H9 (cell line): ENCODE results near the gene ARHGEF9. TPM values are rescaled to one million over a fixed set of nuclear protein-coding genes. Genes with fewer than 3 reads are reported as not detected.

Experiments used
- DNase-seq: peaks from one replicate; pipeline ENCODE4 v3.0.0-alpha.2; 2017
- H2AFZ ChIP-seq: one replicate; pipeline ENCODE4 v1.6.1; 2013; ENCODE audit warnings: mild to moderate bottlenecking, low read length, control low read depth, moderate library complexity
- H2AK5ac ChIP-seq: 2 replicates; pipeline ENCODE4 v1.6.1; 2013; ENCODE audit warnings: low read length, control low read depth, mixed read lengths; ENCODE audit not compliant: insufficient read length
- H2BK120ac ChIP-seq: one replicate; pipeline ENCODE4 v1.6.1; 2013; ENCODE audit warnings: low read depth, mild to moderate bottlenecking, low read length, control low read depth, inconsistent platforms; ENCODE audit not compliant: poor library complexity, severe bottlenecking
- H2BK12ac ChIP-seq: 2 replicates; pipeline ENCODE4 v1.6.1; 2013; ENCODE audit warnings: low read length, control low read depth, mixed read lengths, low read depth; ENCODE audit not compliant: insufficient read length
- H2BK15ac ChIP-seq: 2 replicates; pipeline ENCODE4 v1.6.1; 2013; ENCODE audit warnings: low read depth, low read length, control low read depth
- H2BK20ac ChIP-seq: one replicate; pipeline ENCODE4 v1.6.1; 2013; ENCODE audit warnings: low read depth, mild to moderate bottlenecking, low read length, control low read depth, inconsistent platforms; ENCODE audit not compliant: poor library complexity, severe bottlenecking
- H2BK5ac ChIP-seq: 2 replicates; pipeline ENCODE4 v1.6.1; 2013; ENCODE audit warnings: low read length, control low read depth, mixed read lengths; ENCODE audit not compliant: insufficient read length
- H3K14ac ChIP-seq: 2 replicates; pipeline ENCODE4 v1.6.1; 2013; ENCODE audit warnings: low read length, control low read depth; ENCODE audit not compliant: insufficient read depth
- H3K18ac ChIP-seq: 2 replicates; pipeline ENCODE4 v1.6.1; 2013; ENCODE audit warnings: low read depth, mild to moderate bottlenecking, mixed read lengths, low read length, control low read depth; ENCODE audit not compliant: insufficient read length
- H3K23ac ChIP-seq: 2 replicates; pipeline ENCODE4 v1.6.1; 2013; ENCODE audit warnings: low read length, control low read depth, mixed read lengths, low read depth; ENCODE audit not compliant: insufficient read length
- H3K23me2 ChIP-seq: 2 replicates; pipeline ENCODE4 v1.6.1; 2013; ENCODE audit warnings: low read depth, mild to moderate bottlenecking, mixed read lengths, low read length, control low read depth; ENCODE audit not compliant: insufficient read length, poor library complexity, severe bottlenecking
- H3K27ac ChIP-seq: 2 replicates; pipeline ENCODE4 v1.5.1; 2013; ENCODE audit warnings: low read length, control low read depth, mixed read lengths, low read depth; ENCODE audit not compliant: insufficient read length
- H3K27me3 ChIP-seq: 2 replicates; pipeline ENCODE4 v1.6.1; 2013; ENCODE audit warnings: low read length, control low read depth, inconsistent platforms; ENCODE audit not compliant: insufficient read depth
- H3K4ac ChIP-seq: 2 replicates; pipeline ENCODE4 v1.6.1; 2013; ENCODE audit warnings: low read depth, mild to moderate bottlenecking, control low read depth, inconsistent platforms, low read length, moderate library complexity
- H3K4me1 ChIP-seq: 2 replicates; pipeline ENCODE4 v1.6.1; 2013; ENCODE audit warnings: low read length, control low read depth, inconsistent platforms; ENCODE audit not compliant: insufficient read depth
- H3K4me2 ChIP-seq: 2 replicates; pipeline ENCODE4 v1.6.1; 2013; ENCODE audit warnings: low read length, control low read depth, mixed read lengths; ENCODE audit not compliant: insufficient read length, insufficient read depth
- H3K56ac ChIP-seq: 2 replicates; pipeline ENCODE4 v1.6.1; 2013; ENCODE audit warnings: low read depth, mild to moderate bottlenecking, mixed read lengths, low read length, control low read depth; ENCODE audit not compliant: insufficient read length
- H3K79me1 ChIP-seq: 2 replicates; pipeline ENCODE4 v1.6.1; 2013; ENCODE audit warnings: low read depth, mild to moderate bottlenecking, moderate library complexity, low read length, control low read depth, inconsistent platforms; ENCODE audit not compliant: insufficient read depth, poor library complexity, severe bottlenecking
- H3K79me2 ChIP-seq: 2 replicates; pipeline ENCODE4 v1.6.1; 2013; ENCODE audit warnings: low read length, control low read depth, inconsistent platforms; ENCODE audit not compliant: insufficient read depth
- H3K9ac ChIP-seq: 2 replicates; pipeline ENCODE4 v1.6.1; 2013; ENCODE audit warnings: low read length, control low read depth, mixed read lengths; ENCODE audit not compliant: insufficient read length; ENCODE audit errors: extremely low read depth
- H3K9me3 ChIP-seq: one replicate; pipeline ENCODE4 v1.6.1; 2013; ENCODE audit warnings: low read depth, low read length, inconsistent platforms; ENCODE audit not compliant: control insufficient read depth
- H3T11ph ChIP-seq: one replicate; pipeline ENCODE4 v1.6.1; 2013; ENCODE audit warnings: mild to moderate bottlenecking, low read length, control low read depth, inconsistent platforms
- H4K20me1 ChIP-seq: one replicate; pipeline ENCODE4 v1.6.1; 2013; ENCODE audit not compliant: control insufficient read depth, insufficient read length, insufficient read depth
- H4K5ac ChIP-seq: 2 replicates; pipeline ENCODE4 v1.6.1; 2013; ENCODE audit warnings: low read depth, mild to moderate bottlenecking, mixed read lengths, low read length, control low read depth; ENCODE audit not compliant: insufficient read length
- H4K8ac ChIP-seq: replicated peaks from 2 replicates; pipeline ENCODE4 v1.6.1; 2013; ENCODE audit warnings: low read length, control low read depth, mixed read lengths, low read depth; ENCODE audit not compliant: insufficient read length
- H4K91ac ChIP-seq: 2 replicates; pipeline ENCODE4 v1.6.1; 2013; ENCODE audit warnings: low read depth, mild to moderate bottlenecking, moderate library complexity, mixed read lengths, low read length, control low read depth; ENCODE audit not compliant: insufficient read length
- H3K27ac Mint-ChIP-seq, 3 experiments: 2 replicates in 2 of 3; 3 replicates in 1 of 3; pipeline ENCODE4 v1.8.0; 2020 to 2021; ENCODE audit warnings: mixed read lengths in 3 of 3, mild to moderate bottlenecking in 1 of 3, moderate library complexity in 1 of 3
- H3K27me3 Mint-ChIP-seq: 2 replicates; pipeline ENCODE4 v1.8.0; 2021; ENCODE audit warnings: low read depth, mild to moderate bottlenecking, moderate library complexity, mixed read lengths
- H3K36me3 Mint-ChIP-seq, 3 experiments: 2 replicates in 2 of 3; 3 replicates in 1 of 3; pipeline ENCODE4 v1.8.0; 2020 to 2021; ENCODE audit warnings: low read depth in 3 of 3, mixed read lengths in 3 of 3; ENCODE audit not compliant: insufficient read depth in 1 of 3
- H3K4me1 Mint-ChIP-seq, 2 experiments: 2 replicates each; pipeline ENCODE4 v1.8.0; 2020; ENCODE audit warnings: mixed read lengths in 2 of 2
- H3K4me3 Mint-ChIP-seq, 2 experiments: 2 replicates in 1 of 2; 3 replicates in 1 of 2; pipeline ENCODE4 v1.8.0; 2020 to 2021; ENCODE audit warnings: mild to moderate bottlenecking in 2 of 2, mixed read lengths in 2 of 2, moderate library complexity in 1 of 2
- H3K9me3 Mint-ChIP-seq, 2 experiments: 2 replicates in 1 of 2; 3 replicates in 1 of 2; pipeline ENCODE4 v1.8.0; 2020; ENCODE audit warnings: mild to moderate bottlenecking in 2 of 2, mixed read lengths in 2 of 2, moderate library complexity in 1 of 2
- WGBS: extraction: QIAGEN DNeasy Blood & Tissue Kit; methylation state at CpG from one replicate; pipeline ENCODE4 v1.1.7; 2013; ENCODE audit warnings: missing lambda C conversion rate, low lambda C conversion rate, mixed read lengths; ENCODE audit not compliant: insufficient read length; ENCODE audit errors: extremely low coverage; 5-methylcytosine and 5-hydroxymethylcytosine counted together
- total RNA-seq: library from RNA; stranded (reverse); gene quantifications from 2 replicates; pipeline ENCODE4 v1.2.1, GENCODE V29; 2021
- TF ChIP-seq, protein P1 (sequence below): fragments of 200-600 bp; sonication (generic); conservative IDR thresholded peaks from 3 replicates; pipeline ENCODE4 v1.8.0; 2021; ENCODE audit warnings: antibody characterized with exemption, mild to moderate bottlenecking

The ARHGEF9 gene
- total RNA-seq, 1 experiment from 2014 or later: 26.4 TPM

DNA sequence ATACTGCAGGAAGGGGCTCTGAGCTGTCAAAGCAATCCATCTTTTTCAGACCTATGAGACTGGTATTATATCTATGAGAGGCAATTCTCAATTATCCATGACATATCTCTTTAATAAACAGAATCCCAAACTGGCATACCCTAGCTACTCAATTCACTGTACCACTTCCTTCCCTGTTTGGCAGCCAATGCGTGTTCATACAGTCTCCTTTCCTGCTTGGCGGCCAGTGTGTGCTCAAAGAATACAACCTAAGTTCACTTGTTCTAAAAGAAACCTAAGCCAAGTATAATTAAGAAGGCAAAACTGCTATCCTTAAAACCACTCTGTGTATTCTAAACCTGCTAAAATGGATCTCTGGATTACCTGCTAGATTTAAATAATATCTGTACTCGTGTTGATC lies 38.3 kb downstream of the ARHGEF9 start:
- Histone ChIP-seq H2AK5ac (no peak overlapping the region), H2BK120ac (no peak overlapping the region), H3K23me2 (no peaks in the 10 kb centered on the region), H3K79me1 (peaks cover 9% of the 10 kb centered on the region), H3K56ac (no peak overlapping the region), H2BK15ac (no peak overlapping the region), H2BK20ac (no peak overlapping the region), H3K4ac (no peak overlapping the region), H3K27ac (no peak overlapping the region), H4K91ac (no peak overlapping the region), H3T11ph (no peak overlapping the region), H4K20me1 (no peaks in the 10 kb centered on the region), H3K4me1 (peaks cover 2% of the 10 kb centered on the region; the same call in 1 of the 2 replicates), H4K5ac (no peak overlapping the region), H2AFZ (no peak overlapping the region), H3K23ac (no peak overlapping the region), H2BK5ac (no peak overlapping the region), H3K18ac (no peak overlapping the region), H3K9ac (no peak overlapping the region), H3K4me2 (no peak overlapping the region), H3K79me2 (peaks cover 5% of the 10 kb centered on the region; the same call in 1 of the 2 replicates), H3K14ac (no peak overlapping the region), H3K9me3 (peaks cover 69% of the 10 kb centered on the region), H4K8ac (no peak overlapping the region), H2BK12ac (no peak overlapping the region), H3K27me3 (no peaks in the 10 kb centered on the region)
- Mint-ChIP-seq H3K9me3 (peaks cover 71 to 72% of the 10 kb centered on the region in 2 experiments), H3K27me3 (no peaks in the 10 kb centered on the region), H3K4me1 (peaks cover 18 to 42% of the 10 kb centered on the region in 2 experiments), H3K4me3 (no peak overlapping the region), H3K27ac (no peak overlapping the region), H3K36me3 (peaks cover 0 to 18% (median 2%) of the 10 kb centered on the region in 3 experiments; a peak in 4 of 7 replicates)
- TF ChIP-seq, protein P1, sequence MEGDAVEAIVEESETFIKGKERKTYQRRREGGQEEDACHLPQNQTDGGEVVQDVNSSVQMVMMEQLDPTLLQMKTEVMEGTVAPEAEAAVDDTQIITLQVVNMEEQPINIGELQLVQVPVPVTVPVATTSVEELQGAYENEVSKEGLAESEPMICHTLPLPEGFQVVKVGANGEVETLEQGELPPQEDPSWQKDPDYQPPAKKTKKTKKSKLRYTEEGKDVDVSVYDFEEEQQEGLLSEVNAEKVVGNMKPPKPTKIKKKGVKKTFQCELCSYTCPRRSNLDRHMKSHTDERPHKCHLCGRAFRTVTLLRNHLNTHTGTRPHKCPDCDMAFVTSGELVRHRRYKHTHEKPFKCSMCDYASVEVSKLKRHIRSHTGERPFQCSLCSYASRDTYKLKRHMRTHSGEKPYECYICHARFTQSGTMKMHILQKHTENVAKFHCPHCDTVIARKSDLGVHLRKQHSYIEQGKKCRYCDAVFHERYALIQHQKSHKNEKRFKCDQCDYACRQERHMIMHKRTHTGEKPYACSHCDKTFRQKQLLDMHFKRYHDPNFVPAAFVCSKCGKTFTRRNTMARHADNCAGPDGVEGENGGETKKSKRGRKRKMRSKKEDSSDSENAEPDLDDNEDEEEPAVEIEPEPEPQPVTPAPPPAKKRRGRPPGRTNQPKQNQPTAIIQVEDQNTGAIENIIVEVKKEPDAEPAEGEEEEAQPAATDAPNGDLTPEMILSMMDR: no peak
- DNase-seq: no peak
- WGBS: no CpG with 5 or more reads among the region's 3 CpGs
